GM10266 (cell line): ENCODE measurements around the gene SLC2A6.
A peak's percentile ranks its signal among the peaks of the same experiment; 100 is the strongest.

Experiments used
- DNase-seq: peaks from one replicate; pipeline ENCODE4 v3.0.0; 2012; ENCODE audit errors: extremely low spot score
- CTCF ChIP-seq: IDR thresholded peaks from 2 replicates; pipeline ENCODE4 v1.5.1; 2012; ENCODE audit warnings: mild to moderate bottlenecking, low read depth; ENCODE audit not compliant: control insufficient read depth, insufficient read depth; ENCODE audit errors: missing control alignments

SLC2A6 gene

GRCh38 chr9:133445293-133445969 lies 33.5 kb downstream of the SLC2A6 start:
- no peak for DNase-seq
- TF ChIP-seq CTCF, result no peak

- no peak for DNase-seq
- no peak for TF ChIP-seq CTCF
These were observed 34.9 kb downstream of the SLC2A6 start for GRCh38 chr9:133443982-133444381.

- DNase-seq, result no peak
- TF ChIP-seq CTCF, result no peak
These were observed 35.7 kb downstream of the SLC2A6 start for GRCh38 chr9:133443248-133443647.

- no peak for TF ChIP-seq CTCF
- DNase-seq, result no peak
These were observed 37.3 kb downstream of the SLC2A6 start for GRCh38 chr9:133441571-133441970.

GRCh38 chr9:133440874-133441273 lies 38.0 kb downstream of the SLC2A6 start:
- DNase-seq, result peak; percentile 88
- no peak for TF ChIP-seq CTCF

- no peak for DNase-seq
- no peak for TF ChIP-seq CTCF
These were observed 39.6 kb downstream of the SLC2A6 start for GRCh38 chr9:133439337-133439736.

GRCh38 chr9:133437753-133438531 lies 41.0 kb downstream of the SLC2A6 start:
- DNase-seq, result no peak
- TF ChIP-seq CTCF, result peak; percentile 44
